H9 (cell line): ENCODE results near the gene TENM3. TPM values are rescaled to one million over a fixed set of nuclear protein-coding genes. Genes with fewer than 3 reads are reported as not detected.

Experiments
- DNase-seq: peaks from one replicate; pipeline ENCODE4 v3.0.0-alpha.2; 2017
- H2AFZ ChIP-seq: one replicate; pipeline ENCODE4 v1.6.1; 2013; ENCODE audit warnings: mild to moderate bottlenecking, low read length, control low read depth, moderate library complexity
- H2AK5ac ChIP-seq: 2 replicates; pipeline ENCODE4 v1.6.1; 2013; ENCODE audit warnings: low read length, control low read depth, mixed read lengths; ENCODE audit not compliant: insufficient read length
- H2BK120ac ChIP-seq: one replicate; pipeline ENCODE4 v1.6.1; 2013; ENCODE audit warnings: low read depth, mild to moderate bottlenecking, low read length, control low read depth, inconsistent platforms; ENCODE audit not compliant: poor library complexity, severe bottlenecking
- H2BK12ac ChIP-seq: 2 replicates; pipeline ENCODE4 v1.6.1; 2013; ENCODE audit warnings: low read length, control low read depth, mixed read lengths, low read depth; ENCODE audit not compliant: insufficient read length
- H2BK15ac ChIP-seq: 2 replicates; pipeline ENCODE4 v1.6.1; 2013; ENCODE audit warnings: low read depth, low read length, control low read depth
- H2BK20ac ChIP-seq: one replicate; pipeline ENCODE4 v1.6.1; 2013; ENCODE audit warnings: low read depth, mild to moderate bottlenecking, low read length, control low read depth, inconsistent platforms; ENCODE audit not compliant: poor library complexity, severe bottlenecking
- H2BK5ac ChIP-seq: 2 replicates; pipeline ENCODE4 v1.6.1; 2013; ENCODE audit warnings: low read length, control low read depth, mixed read lengths; ENCODE audit not compliant: insufficient read length
- H3K14ac ChIP-seq: 2 replicates; pipeline ENCODE4 v1.6.1; 2013; ENCODE audit warnings: low read length, control low read depth; ENCODE audit not compliant: insufficient read depth
- H3K18ac ChIP-seq: 2 replicates; pipeline ENCODE4 v1.6.1; 2013; ENCODE audit warnings: low read depth, mild to moderate bottlenecking, mixed read lengths, low read length, control low read depth; ENCODE audit not compliant: insufficient read length
- H3K23ac ChIP-seq: 2 replicates; pipeline ENCODE4 v1.6.1; 2013; ENCODE audit warnings: low read length, control low read depth, mixed read lengths, low read depth; ENCODE audit not compliant: insufficient read length
- H3K23me2 ChIP-seq: 2 replicates; pipeline ENCODE4 v1.6.1; 2013; ENCODE audit warnings: low read depth, mild to moderate bottlenecking, mixed read lengths, low read length, control low read depth; ENCODE audit not compliant: insufficient read length, poor library complexity, severe bottlenecking
- H3K27ac ChIP-seq: 2 replicates; pipeline ENCODE4 v1.5.1; 2013; ENCODE audit warnings: low read length, control low read depth, mixed read lengths, low read depth; ENCODE audit not compliant: insufficient read length
- H3K27me3 ChIP-seq: 2 replicates; pipeline ENCODE4 v1.6.1; 2013; ENCODE audit warnings: low read length, control low read depth, inconsistent platforms; ENCODE audit not compliant: insufficient read depth
- H3K4ac ChIP-seq: 2 replicates; pipeline ENCODE4 v1.6.1; 2013; ENCODE audit warnings: low read depth, mild to moderate bottlenecking, control low read depth, inconsistent platforms, low read length, moderate library complexity
- H3K4me1 ChIP-seq: 2 replicates; pipeline ENCODE4 v1.6.1; 2013; ENCODE audit warnings: low read length, control low read depth, inconsistent platforms; ENCODE audit not compliant: insufficient read depth
- H3K4me2 ChIP-seq: 2 replicates; pipeline ENCODE4 v1.6.1; 2013; ENCODE audit warnings: low read length, control low read depth, mixed read lengths; ENCODE audit not compliant: insufficient read length, insufficient read depth
- H3K56ac ChIP-seq: 2 replicates; pipeline ENCODE4 v1.6.1; 2013; ENCODE audit warnings: low read depth, mild to moderate bottlenecking, mixed read lengths, low read length, control low read depth; ENCODE audit not compliant: insufficient read length
- H3K79me1 ChIP-seq: 2 replicates; pipeline ENCODE4 v1.6.1; 2013; ENCODE audit warnings: low read depth, mild to moderate bottlenecking, moderate library complexity, low read length, control low read depth, inconsistent platforms; ENCODE audit not compliant: insufficient read depth, poor library complexity, severe bottlenecking
- H3K79me2 ChIP-seq: 2 replicates; pipeline ENCODE4 v1.6.1; 2013; ENCODE audit warnings: low read length, control low read depth, inconsistent platforms; ENCODE audit not compliant: insufficient read depth
- H3K9ac ChIP-seq: 2 replicates; pipeline ENCODE4 v1.6.1; 2013; ENCODE audit warnings: low read length, control low read depth, mixed read lengths; ENCODE audit not compliant: insufficient read length; ENCODE audit errors: extremely low read depth
- H3K9me3 ChIP-seq: one replicate; pipeline ENCODE4 v1.6.1; 2013; ENCODE audit warnings: low read depth, low read length, inconsistent platforms; ENCODE audit not compliant: control insufficient read depth
- H3T11ph ChIP-seq: one replicate; pipeline ENCODE4 v1.6.1; 2013; ENCODE audit warnings: mild to moderate bottlenecking, low read length, control low read depth, inconsistent platforms
- H4K20me1 ChIP-seq: one replicate; pipeline ENCODE4 v1.6.1; 2013; ENCODE audit not compliant: control insufficient read depth, insufficient read length, insufficient read depth
- H4K5ac ChIP-seq: 2 replicates; pipeline ENCODE4 v1.6.1; 2013; ENCODE audit warnings: low read depth, mild to moderate bottlenecking, mixed read lengths, low read length, control low read depth; ENCODE audit not compliant: insufficient read length
- H4K8ac ChIP-seq: replicated peaks from 2 replicates; pipeline ENCODE4 v1.6.1; 2013; ENCODE audit warnings: low read length, control low read depth, mixed read lengths, low read depth; ENCODE audit not compliant: insufficient read length
- H4K91ac ChIP-seq: 2 replicates; pipeline ENCODE4 v1.6.1; 2013; ENCODE audit warnings: low read depth, mild to moderate bottlenecking, moderate library complexity, mixed read lengths, low read length, control low read depth; ENCODE audit not compliant: insufficient read length
- H3K27ac Mint-ChIP-seq, 3 experiments: 2 replicates in 2 of 3; 3 replicates in 1 of 3; pipeline ENCODE4 v1.8.0; 2020 to 2021; ENCODE audit warnings: mixed read lengths in 3 of 3, mild to moderate bottlenecking in 1 of 3, moderate library complexity in 1 of 3
- H3K27me3 Mint-ChIP-seq: 2 replicates; pipeline ENCODE4 v1.8.0; 2021; ENCODE audit warnings: low read depth, mild to moderate bottlenecking, moderate library complexity, mixed read lengths
- H3K36me3 Mint-ChIP-seq, 3 experiments: 2 replicates in 2 of 3; 3 replicates in 1 of 3; pipeline ENCODE4 v1.8.0; 2020 to 2021; ENCODE audit warnings: low read depth in 3 of 3, mixed read lengths in 3 of 3; ENCODE audit not compliant: insufficient read depth in 1 of 3
- H3K4me1 Mint-ChIP-seq, 2 experiments: 2 replicates each; pipeline ENCODE4 v1.8.0; 2020; ENCODE audit warnings: mixed read lengths in 2 of 2
- H3K4me3 Mint-ChIP-seq, 2 experiments: 2 replicates in 1 of 2; 3 replicates in 1 of 2; pipeline ENCODE4 v1.8.0; 2020 to 2021; ENCODE audit warnings: mild to moderate bottlenecking in 2 of 2, mixed read lengths in 2 of 2, moderate library complexity in 1 of 2
- H3K9me3 Mint-ChIP-seq, 2 experiments: 2 replicates in 1 of 2; 3 replicates in 1 of 2; pipeline ENCODE4 v1.8.0; 2020; ENCODE audit warnings: mild to moderate bottlenecking in 2 of 2, mixed read lengths in 2 of 2, moderate library complexity in 1 of 2
- WGBS: extraction: QIAGEN DNeasy Blood & Tissue Kit; methylation state at CpG from one replicate; pipeline ENCODE4 v1.1.7; 2013; ENCODE audit warnings: missing lambda C conversion rate, low lambda C conversion rate, mixed read lengths; ENCODE audit not compliant: insufficient read length; ENCODE audit errors: extremely low coverage; 5-methylcytosine and 5-hydroxymethylcytosine counted together
- total RNA-seq: library from RNA; stranded (reverse); gene quantifications from 2 replicates; pipeline ENCODE4 v1.2.1, GENCODE V29; 2021
- TF ChIP-seq, protein P1 (sequence below): fragments of 200-600 bp; sonication (generic); conservative IDR thresholded peaks from 3 replicates; pipeline ENCODE4 v1.8.0; 2021; ENCODE audit warnings: antibody characterized with exemption, mild to moderate bottlenecking

The TENM3 gene
- total RNA-seq, 1 experiment from 2014 or later, result 49.6 TPM

DNA sequence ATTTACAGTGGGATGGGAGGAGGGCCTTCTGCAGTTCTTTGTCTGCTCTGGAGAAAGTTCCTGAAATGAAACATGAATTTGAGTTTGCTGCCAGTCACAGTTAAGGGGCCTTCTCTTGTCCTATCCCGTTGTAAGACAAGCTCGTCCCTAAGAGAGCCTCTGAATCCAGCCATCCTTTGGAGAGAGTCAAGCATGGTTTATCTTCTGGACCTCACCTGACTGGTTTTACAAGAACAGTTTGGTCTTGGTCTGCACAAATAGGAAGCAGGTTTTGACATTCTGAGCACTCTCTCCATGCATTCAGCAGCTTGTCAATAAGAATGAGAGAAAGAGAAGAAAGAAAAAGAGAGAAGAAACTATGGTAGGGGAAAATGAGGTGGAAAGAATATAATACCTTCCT lies 20.4 kb upstream of the TENM3 start:
- Mint-ChIP-seq H3K9me3 (no peaks in the 10 kb centered on the region), H3K27me3 (no peaks in the 10 kb centered on the region), H3K4me3 (no peak overlapping the region), H3K27ac (no peak overlapping the region), H3K4me1 (peaks cover 23 to 30% of the 10 kb centered on the region in 2 experiments), H3K36me3 (no peaks in the 10 kb centered on the region)
- Histone ChIP-seq H3K27me3 (no peaks in the 10 kb centered on the region), H4K5ac (no peak overlapping the region), H3K56ac (no peak overlapping the region), H3K14ac (no peak overlapping the region), H2BK12ac (no peak overlapping the region), H3K79me2 (no peaks in the 10 kb centered on the region), H3K9me3 (no peaks in the 10 kb centered on the region), H2AK5ac (no peak overlapping the region), H2BK15ac (no peak overlapping the region), H3T11ph (no peak overlapping the region), H4K91ac (no peak overlapping the region), H3K18ac (no peak overlapping the region), H3K79me1 (no peaks in the 10 kb centered on the region), H3K23me2 (no peaks in the 10 kb centered on the region), H2BK120ac (no peak overlapping the region), H3K4me1 (peaks cover 3% of the 10 kb centered on the region; the same call in 1 of the 2 replicates), H2BK20ac (no peak overlapping the region), H2AFZ (no peak overlapping the region), H4K20me1 (no peaks in the 10 kb centered on the region), H3K23ac (no peak overlapping the region), H3K9ac (no peak overlapping the region), H3K27ac (no peak overlapping the region), H2BK5ac (no peak overlapping the region), H3K4ac (no peak overlapping the region), H4K8ac (no peak overlapping the region), H3K4me2 (no peak overlapping the region)
- no peak for DNase-seq
- no CpG with 5 or more reads among the region's 2 CpGs for WGBS
- TF ChIP-seq, protein P1, sequence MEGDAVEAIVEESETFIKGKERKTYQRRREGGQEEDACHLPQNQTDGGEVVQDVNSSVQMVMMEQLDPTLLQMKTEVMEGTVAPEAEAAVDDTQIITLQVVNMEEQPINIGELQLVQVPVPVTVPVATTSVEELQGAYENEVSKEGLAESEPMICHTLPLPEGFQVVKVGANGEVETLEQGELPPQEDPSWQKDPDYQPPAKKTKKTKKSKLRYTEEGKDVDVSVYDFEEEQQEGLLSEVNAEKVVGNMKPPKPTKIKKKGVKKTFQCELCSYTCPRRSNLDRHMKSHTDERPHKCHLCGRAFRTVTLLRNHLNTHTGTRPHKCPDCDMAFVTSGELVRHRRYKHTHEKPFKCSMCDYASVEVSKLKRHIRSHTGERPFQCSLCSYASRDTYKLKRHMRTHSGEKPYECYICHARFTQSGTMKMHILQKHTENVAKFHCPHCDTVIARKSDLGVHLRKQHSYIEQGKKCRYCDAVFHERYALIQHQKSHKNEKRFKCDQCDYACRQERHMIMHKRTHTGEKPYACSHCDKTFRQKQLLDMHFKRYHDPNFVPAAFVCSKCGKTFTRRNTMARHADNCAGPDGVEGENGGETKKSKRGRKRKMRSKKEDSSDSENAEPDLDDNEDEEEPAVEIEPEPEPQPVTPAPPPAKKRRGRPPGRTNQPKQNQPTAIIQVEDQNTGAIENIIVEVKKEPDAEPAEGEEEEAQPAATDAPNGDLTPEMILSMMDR, result no peak
